SKM-1 treated with dmso at 0.1 percent for 144 hours (cell line): Measurements from ENCODE around the gene AGPS.

Experiments
- DNase-seq: peaks from one replicate; lab custom pipeline; 2025; ENCODE audit not compliant: unreplicated experiment; lab: John Stamatoyannopoulos, UW

AGPS gene

GRCh38 chr2:177582000-177582399 is 189.4 kb downstream of the AGPS start:
- DNase-seq: no peak

- DNase-seq: no peak
These were observed 191.6 kb downstream of the AGPS start for GRCh38 chr2:177584030-177584692.

GRCh38 chr2:177585234-177585863 is 192.8 kb downstream of the AGPS start:
- DNase-seq: no peak

- DNase-seq: no peak
These were observed 193.6 kb downstream of the AGPS start for GRCh38 chr2:177586154-177586553.

GRCh38 chr2:177587371-177587770 is 194.8 kb downstream of the AGPS start:
- DNase-seq: no peak

- DNase-seq: no peak
These were observed 196.1 kb downstream of the AGPS start for GRCh38 chr2:177588671-177589070.

GRCh38 chr2:177589186-177589585 is 196.6 kb downstream of the AGPS start:
- no peak for DNase-seq

GRCh38 chr2:177592397-177592796 is 199.8 kb downstream of the AGPS start:
- DNase-seq: no peak

GRCh38 chr2:177592945-177593344 is 200.4 kb downstream of the AGPS start:
- no peak for DNase-seq

- DNase-seq: no peak
These were observed 200.8 kb downstream of the AGPS start for GRCh38 chr2:177593402-177593801.
